Endothelial cell (in vitro differentiated cells): Measurements from ENCODE around the gene ZNF598. TPM values are rescaled to one million over a fixed set of nuclear protein-coding genes. Genes with fewer than 3 reads are reported as not detected.

ENCODE experiments used
- DNase-seq: peaks from one replicate; pipeline ENCODE4 v3.0.0; 2021; ENCODE audit warnings: low spot score
- H3K27ac Mint-ChIP-seq: one replicate; pipeline ENCODE4 v1.8.0; 2021; ENCODE audit warnings: mixed read lengths, inconsistent platforms; ENCODE audit not compliant: unreplicated experiment
- H3K27me3 Mint-ChIP-seq: one replicate; pipeline ENCODE4 v1.8.0; 2021; ENCODE audit warnings: mild to moderate bottlenecking, moderate library complexity, mixed read lengths, inconsistent platforms; ENCODE audit not compliant: unreplicated experiment
- H3K36me3 Mint-ChIP-seq: one replicate; pipeline ENCODE4 v1.8.0; 2021; ENCODE audit warnings: mild to moderate bottlenecking, low read depth, mixed read lengths, inconsistent platforms; ENCODE audit not compliant: unreplicated experiment
- H3K4me1 Mint-ChIP-seq: one replicate; pipeline ENCODE4 v1.8.0; 2021; ENCODE audit warnings: mild to moderate bottlenecking, mixed read lengths, inconsistent platforms; ENCODE audit not compliant: unreplicated experiment
- H3K4me3 Mint-ChIP-seq: one replicate; pipeline ENCODE4 v1.8.0; 2021; ENCODE audit warnings: mild to moderate bottlenecking, mixed read lengths, inconsistent platforms; ENCODE audit not compliant: unreplicated experiment
- H3K9me3 Mint-ChIP-seq: one replicate; pipeline ENCODE4 v1.8.0; 2021; ENCODE audit warnings: mixed read lengths, inconsistent platforms; ENCODE audit not compliant: unreplicated experiment
- CTCF ChIP-seq: fragments of 200-600 bp; sonication (generic); IDR thresholded peaks from one replicate; pipeline ENCODE4 v1.5.0; 2021; ENCODE audit warnings: antibody characterized with exemption; ENCODE audit not compliant: unreplicated experiment
- total RNA-seq: library from RNA; stranded (reverse); fragmentation: NEBNext Ultra II Directional; extraction: Animal tissue kit (Norgen Biotek cat#: 25700); gene quantifications from one replicate; pipeline ENCODE4 v1.2.1, GENCODE V29; 2021; ENCODE audit not compliant: unreplicated experiment

The ZNF598 gene
- total RNA-seq, 1 donor from 2014 or later = 34.4 TPM

GRCh38 chr16:1980030-1980769 is 29.4 kb downstream of the ZNF598 start:
- Mint-ChIP-seq H3K4me1 (peaks cover 14% of the 10 kb centered on the region), H3K9me3 (no peaks in the 10 kb centered on the region), H3K27ac (no peak overlapping the region), H3K27me3 (peaks cover 28% of the 10 kb centered on the region), H3K4me3 (no peak overlapping the region), H3K36me3 (no peaks in the 10 kb centered on the region)
- no peak for DNase-seq
- no peak for TF ChIP-seq CTCF

- no peak for DNase-seq
- no peak for TF ChIP-seq CTCF
- Mint-ChIP-seq H3K27me3 (peaks cover 25% of the 10 kb centered on the region), H3K4me3 (no peak overlapping the region), H3K36me3 (no peaks in the 10 kb centered on the region), H3K9me3 (no peaks in the 10 kb centered on the region), H3K27ac (no peak overlapping the region), H3K4me1 (peaks cover 11% of the 10 kb centered on the region)
These were observed 30.2 kb downstream of the ZNF598 start for GRCh38 chr16:1979271-1980029.

- TF ChIP-seq CTCF = no peak
- Mint-ChIP-seq H3K27ac (no peak overlapping the region), H3K36me3 (no peaks in the 10 kb centered on the region), H3K9me3 (no peaks in the 10 kb centered on the region), H3K4me1 (peaks cover 11% of the 10 kb centered on the region), H3K4me3 (no peak overlapping the region), H3K27me3 (peaks cover 25% of the 10 kb centered on the region)
- DNase-seq = no peak
These were observed 31.0 kb downstream of the ZNF598 start for GRCh38 chr16:1978476-1979120.

GRCh38 chr16:1977875-1978268 is 31.7 kb downstream of the ZNF598 start:
- Mint-ChIP-seq H3K9me3 (no peaks in the 10 kb centered on the region), H3K4me1 (peaks cover 8% of the 10 kb centered on the region), H3K36me3 (no peaks in the 10 kb centered on the region), H3K27me3 (peaks cover 24% of the 10 kb centered on the region), H3K27ac (no peak overlapping the region), H3K4me3 (no peak overlapping the region)
- no peak for TF ChIP-seq CTCF
- no peak for DNase-seq
